ENCODE measurements around the gene PTN. TPM values are rescaled to one million over a fixed set of nuclear protein-coding genes. Genes with fewer than 3 reads are reported as not detected.

The PTN gene
- 14.6 and 14.8 TPM in 2 replicates for total RNA-seq

GRCh38 chr7:137343281-137343841, at the start of gene PTN:
Gene PTN, minus strand, starts transcription at chr7:137343733. Its CDS starts 88,760 bp downstream, at chr7:137254973.

Small RNAs within 50 kb of the gene (small RNA-seq; reads per million reads assigned to genes)
- not detected for gene RF00136
